Measurements from ENCODE around the gene TUBB3. TPM values are rescaled to one million over a fixed set of nuclear protein-coding genes. Genes with fewer than 3 reads are reported as not detected.

TUBB3 gene
- total and polyA plus RNA-seq, 12 donors: 0.53 to 10.6 (median 0.96) TPM

DNA sequence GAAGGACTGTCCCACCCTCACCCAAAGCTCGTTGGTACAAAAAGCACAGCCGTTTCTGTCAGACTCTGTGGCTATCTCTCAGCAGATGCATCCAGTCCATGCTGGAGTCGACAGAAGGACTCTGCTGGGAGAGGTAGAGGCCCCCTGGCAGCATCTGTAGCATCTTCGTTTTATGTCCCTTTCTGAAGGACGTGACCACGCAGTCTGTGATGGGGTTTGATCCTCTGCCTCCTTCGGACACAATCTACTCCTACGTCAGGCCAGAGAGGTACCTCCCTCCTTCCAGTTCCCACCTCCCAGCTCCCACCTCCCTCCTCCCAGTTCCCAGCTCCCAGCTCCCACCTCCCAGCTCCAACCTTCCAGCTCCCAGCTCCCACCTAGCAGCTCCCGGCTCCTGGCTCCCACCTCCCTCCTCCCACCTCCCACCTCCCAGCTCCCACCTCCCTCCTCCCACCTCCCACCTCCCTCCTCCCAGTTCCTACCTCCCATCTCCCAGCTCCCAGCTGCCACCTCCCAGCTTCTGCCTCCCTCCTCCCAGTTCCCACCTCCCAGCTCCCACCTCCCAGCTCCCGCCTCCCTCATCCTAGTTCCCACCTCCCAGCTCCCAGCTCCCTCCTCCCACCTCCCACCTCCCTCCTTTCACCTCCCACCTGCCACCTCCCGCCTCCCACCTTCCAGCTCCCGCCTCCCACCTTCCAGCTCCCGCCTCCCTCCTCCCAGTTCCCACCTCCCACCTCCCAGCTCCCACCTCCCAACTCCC, 15.9 kb upstream of the TUBB3 start:
- intact Hi-C loops (cut with DNase I): loop anchor here in 1 of 10 donors (5.0 kb wide), 1 partner anchor 170 kb away; the partner anchor contains the start of gene PRDM7
- no peak for ATAC-seq

DNA sequence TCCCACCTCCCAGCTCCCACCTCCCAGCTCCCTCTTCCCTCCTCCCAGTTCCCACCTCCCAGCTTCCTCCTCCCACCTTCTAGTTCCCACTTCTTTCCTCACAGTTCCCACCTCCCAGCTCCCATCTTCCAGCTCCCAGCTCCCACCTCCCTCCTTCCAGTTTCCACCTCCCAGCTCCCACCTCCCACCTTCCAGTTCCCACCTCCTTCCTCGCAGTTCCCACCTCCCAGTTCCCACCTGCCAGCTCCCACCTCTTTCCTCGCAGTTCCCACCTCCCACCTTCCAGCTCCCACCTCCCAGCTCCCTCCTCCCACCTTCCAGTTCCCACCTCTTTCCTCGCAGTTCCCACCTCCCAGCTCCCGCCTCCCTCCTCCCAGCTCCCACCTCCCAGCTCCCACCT, 14.9 kb upstream of the TUBB3 start:
- H3K9me3 ChIP-seq: no peaks in the 10 kb centered on the region
- TF ChIP-seq, protein P1, sequence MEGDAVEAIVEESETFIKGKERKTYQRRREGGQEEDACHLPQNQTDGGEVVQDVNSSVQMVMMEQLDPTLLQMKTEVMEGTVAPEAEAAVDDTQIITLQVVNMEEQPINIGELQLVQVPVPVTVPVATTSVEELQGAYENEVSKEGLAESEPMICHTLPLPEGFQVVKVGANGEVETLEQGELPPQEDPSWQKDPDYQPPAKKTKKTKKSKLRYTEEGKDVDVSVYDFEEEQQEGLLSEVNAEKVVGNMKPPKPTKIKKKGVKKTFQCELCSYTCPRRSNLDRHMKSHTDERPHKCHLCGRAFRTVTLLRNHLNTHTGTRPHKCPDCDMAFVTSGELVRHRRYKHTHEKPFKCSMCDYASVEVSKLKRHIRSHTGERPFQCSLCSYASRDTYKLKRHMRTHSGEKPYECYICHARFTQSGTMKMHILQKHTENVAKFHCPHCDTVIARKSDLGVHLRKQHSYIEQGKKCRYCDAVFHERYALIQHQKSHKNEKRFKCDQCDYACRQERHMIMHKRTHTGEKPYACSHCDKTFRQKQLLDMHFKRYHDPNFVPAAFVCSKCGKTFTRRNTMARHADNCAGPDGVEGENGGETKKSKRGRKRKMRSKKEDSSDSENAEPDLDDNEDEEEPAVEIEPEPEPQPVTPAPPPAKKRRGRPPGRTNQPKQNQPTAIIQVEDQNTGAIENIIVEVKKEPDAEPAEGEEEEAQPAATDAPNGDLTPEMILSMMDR (IDR thresholded peaks at IDR 0.05): no peak
- ATAC-seq (no peak), DNase-seq (no peak)
- H3K27ac ChIP-seq: no peak overlapping the region
- intact Hi-C loops (cut with DNase I): loop anchor here in 1 of 10 donors (5.0 kb wide), 1 partner anchor 169 kb away; the partner anchor contains the start of gene PRDM7
- no peaks in the 10 kb centered on the region for H3K27me3 ChIP-seq
- 89 to 95% methylated on average over 4 of the region's 4 CpGs for WGBS, 2 donors
- peaks cover 0 to 84% (median 37%) of the 10 kb centered on the region in 9 donors for H3K36me3 ChIP-seq
- H3K4me1 ChIP-seq: peaks cover 0 to 14% (median 9%) of the 10 kb centered on the region in 9 donors
- H3K4me3 ChIP-seq: no peak overlapping the region

More for the DNA sequence above, 15.9 kb upstream of the TUBB3 start:
- H3K27ac ChIP-seq: no peak overlapping the region
- H3K4me3 ChIP-seq: no peak overlapping the region
- H3K36me3 ChIP-seq: peaks cover 0 to 83% (median 42%) of the 10 kb centered on the region in 9 donors
- H3K27me3 ChIP-seq: no peaks in the 10 kb centered on the region
- H3K4me1 ChIP-seq: peaks cover 0 to 14% (median 9%) of the 10 kb centered on the region in 9 donors
- no peak for DNase-seq
- WGBS, 2 donors: 96 to 98% methylated on average over 13 of the region's 13 CpGs
- TF ChIP-seq, protein P1 (IDR thresholded peaks at IDR 0.05): no peak
- no peaks in the 10 kb centered on the region for H3K9me3 ChIP-seq

DNA sequence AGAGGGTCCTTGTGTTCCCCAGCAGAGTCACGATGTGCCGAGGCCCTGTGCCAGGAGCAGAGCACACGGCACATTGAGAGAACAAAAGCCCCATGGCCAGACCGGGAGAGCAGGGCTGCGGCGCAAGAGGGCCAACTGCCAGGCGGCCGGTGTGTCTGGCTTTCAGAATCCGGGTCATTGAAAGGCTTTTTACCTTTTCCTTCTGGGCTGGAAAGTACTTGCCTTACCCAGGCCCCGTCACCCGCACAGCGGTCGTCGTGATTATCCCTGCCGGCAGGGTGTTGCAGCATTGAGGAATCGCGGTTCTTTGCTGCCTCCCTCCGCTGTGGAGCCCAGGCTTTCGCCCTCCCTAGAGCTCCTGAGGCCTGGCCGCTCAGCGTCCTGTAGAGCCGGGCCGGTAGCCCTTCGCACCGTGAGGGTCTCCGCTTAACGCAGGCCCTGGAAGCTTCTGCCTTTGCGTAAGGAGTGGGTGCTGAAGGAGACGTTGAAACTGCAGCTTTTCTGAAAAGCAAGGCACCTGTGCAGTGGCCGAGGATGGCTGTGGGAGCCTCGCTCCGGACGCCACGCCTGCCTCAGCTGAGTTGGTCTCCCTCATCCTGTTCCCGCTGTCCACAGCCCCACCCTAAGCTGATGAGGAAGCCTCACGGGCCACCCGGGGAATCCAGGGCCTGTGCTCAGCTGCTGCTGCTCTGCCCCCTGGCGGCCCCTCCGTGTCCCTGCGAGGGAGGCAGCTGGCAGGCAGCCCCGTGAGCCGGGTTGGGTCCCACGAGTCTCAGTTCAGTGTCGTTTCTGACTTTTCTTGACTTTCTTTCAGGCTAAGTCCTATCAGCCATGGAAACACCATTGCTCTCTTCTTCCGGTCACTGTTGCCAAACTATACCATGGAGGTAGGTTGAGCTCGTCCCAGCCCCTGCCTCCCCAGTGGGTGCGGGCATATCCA, 13.1 kb upstream of the TUBB3 start:
- peaks cover 0 to 14% (median 9%) of the 10 kb centered on the region in 9 donors for H3K4me1 ChIP-seq
- H3K36me3 ChIP-seq: peaks cover 0 to 71% (median 32%) of the 10 kb centered on the region in 9 donors
- H3K27ac ChIP-seq: peak overlapping the region in 5 of 10 donors; percentile 2 to 64 (median 42)
- intact Hi-C loops (cut with DNase I): loop anchor here in 1 of 10 donors (5.0 kb wide), 1 partner anchor 167 kb away; the partner anchor contains the start of gene PRDM7
- H3K27me3 ChIP-seq: no peaks in the 10 kb centered on the region
- WGBS, 2 donors: 55 to 56% methylated on average over 47 of the region's 47 CpGs
- DNase-seq (peak; percentile 80 to 85), ATAC-seq (peak; percentile 75 to 90 (median 85))
- TF ChIP-seq, protein P1 (IDR thresholded peaks at IDR 0.05): peak; percentile 85 to 98 (median 92)
- no peaks in the 10 kb centered on the region for H3K9me3 ChIP-seq
- no peak overlapping the region for H3K4me3 ChIP-seq
